K562 (cell line): ENCODE measurements around the gene KCNG4. TPM values are rescaled to one million over a fixed set of nuclear protein-coding genes. Genes with fewer than 3 reads are reported as not detected.

Source experiments
- ADNP ChIP-seq: fragments of 200-800 bp; sonication (Bioruptor generic); IDR thresholded peaks from 2 replicates; pipeline ENCODE4 v1.6.1; 2016; ENCODE audit warnings: missing genetic modification characterization, missing compliant biosample characterization
- ASH1L ChIP-seq: fragments of 450-650 bp; IDR thresholded peaks from 2 replicates; pipeline ENCODE4 v1.6.1; 2018; ENCODE audit warnings: borderline replicate concordance, mild to moderate bottlenecking, low read depth; ENCODE audit not compliant: partially characterized antibody
- C11orf30 ChIP-seq: fragments of 450-650 bp; IDR thresholded peaks from 2 replicates; pipeline ENCODE4 v1.6.1; 2016; ENCODE audit warnings: low read depth, mild to moderate bottlenecking
- COPS2 ChIP-seq: fragments of 450-650 bp; conservative IDR thresholded peaks from 2 replicates; pipeline ENCODE4 v1.6.1; 2016; ENCODE audit warnings: mild to moderate bottlenecking, moderate library complexity
- IRF2 ChIP-seq: sonication (generic); formaldehyde crosslinking; IDR thresholded peaks from 2 replicates; pipeline ENCODE4 v1.8.1; 2022; ENCODE audit warnings: mild to moderate bottlenecking, missing genetic modification reagents
- MYC ChIP-seq, 2 experiments: fragments of 250-450 bp in 1 of 2; sonication (Bioruptor Pico) in 1 of 2; IDR thresholded peaks; 2 replicates each; pipeline versions ENCODE4 v1.5.1 to v1.6.1; 2012 to 2021; ENCODE audit warnings: low read depth in 2 of 2, borderline replicate concordance in 1 of 2, improper control_type of control experiment in 1 of 2, low read length in 1 of 2, mild to moderate bottlenecking in 1 of 2, moderate library complexity in 1 of 2
- NCOA2 ChIP-seq, 2 experiments: fragments of 450-650 bp; IDR thresholded peaks; 2 replicates each; pipeline ENCODE4 v1.6.1; 2018; ENCODE audit warnings: mild to moderate bottlenecking in 2 of 2, moderate library complexity in 1 of 2; ENCODE audit not compliant: partially characterized antibody in 2 of 2
- NEUROD1 ChIP-seq: fragments of 150-350 bp; IDR thresholded peaks from 2 replicates; pipeline ENCODE4 v1.6.1; 2014; ENCODE audit warnings: borderline replicate concordance, low read length, low read depth; ENCODE audit not compliant: partially characterized antibody
- RBM25 ChIP-seq: fragments of 200-400 bp; formaldehyde crosslinking; IDR thresholded peaks from 2 replicates; pipeline ENCODE4 v1.6.1; 2018; ENCODE audit warnings: low read length, low read depth, moderate library complexity; ENCODE audit not compliant: severe bottlenecking
- SIN3A ChIP-seq, 2 experiments: fragments of 150-350 bp in 1 of 2; IDR thresholded peaks; 2 replicates each; pipeline ENCODE4 v1.6.1; 2011 to 2016; ENCODE audit warnings: borderline replicate concordance in 2 of 2, low read depth in 2 of 2, low read length in 2 of 2, mild to moderate bottlenecking in 2 of 2, moderate library complexity in 2 of 2; ENCODE audit not compliant: control insufficient read depth in 1 of 2
- STAG1 ChIP-seq: sonication (generic); formaldehyde crosslinking; IDR thresholded peaks from 2 replicates; pipeline ENCODE4 v1.5.0; 2020; ENCODE audit warnings: missing genetic modification reagents, borderline replicate concordance
- TCF7L2 ChIP-seq: fragments of 150-350 bp; IDR thresholded peaks from 2 replicates; pipeline ENCODE4 v1.6.1; 2016; ENCODE audit warnings: low read depth, mild to moderate bottlenecking, low read length, moderate library complexity
- ZNF239 ChIP-seq: fragments of 250-450 bp; sonication (Bioruptor Pico); IDR thresholded peaks from 2 replicates; pipeline ENCODE4 v1.4.0; 2020; ENCODE audit warnings: mild to moderate bottlenecking
- ZNF274 ChIP-seq: IDR thresholded peaks from 2 replicates; pipeline ENCODE4 v1.6.1; 2011; ENCODE audit warnings: low read depth, mild to moderate bottlenecking, low read length, moderate library complexity, borderline replicate concordance
- ZNF354B ChIP-seq: fragments of 250-450 bp; sonication (Bioruptor Pico); IDR thresholded peaks from 2 replicates; pipeline ENCODE4 v1.4.0; 2020
- ZNF589 ChIP-seq: fragments of 200-800 bp; sonication (Bioruptor generic); IDR thresholded peaks from 2 replicates; pipeline ENCODE4 v1.6.1; 2016; ENCODE audit warnings: low read depth, missing genetic modification characterization, missing compliant biosample characterization
- ZNF644 ChIP-seq: fragments of 200-800 bp; sonication (Bioruptor generic); IDR thresholded peaks from 2 replicates; pipeline ENCODE4 v1.6.1; 2016; ENCODE audit warnings: low read depth, missing genetic modification characterization, missing compliant biosample characterization
- polyA plus RNA-seq, 8 experiments: library from polyadenylated mRNA; depleted of rRNA in 4 of 8; stranded (reverse) in 5 of 8; unstranded in 3 of 8; fragments of >200 nt; fragmentation: Nextera tagmentation in 2 of 8; fragmentation: Illumina TruSeq in 1 of 8; extraction: Ambion mirVana in 2 of 8; extraction: Trizol in 1 of 8; gene quantifications; 2 replicates each; pipeline versions ENCODE4 v1.2.1 to v1.2.3, GENCODE V29; 2011 to 2014; ENCODE audit warnings: inconsistent platforms in 1 of 8, missing spikeins in 1 of 8
- total RNA-seq, 7 experiments: library from RNA; depleted of rRNA in 6 of 7; stranded (reverse); fragments of >200 nt in 6 of 7; fragmentation: Illumina TruSeq in 2 of 7; extraction: Trizol in 2 of 7; gene quantifications; 2 replicates each; pipeline versions ENCODE4 v1.2.1 to v1.2.3, GENCODE V29; 2011 to 2021; ENCODE audit warnings: low replicate concordance in 1 of 7
- TF ChIP-seq, protein P1 (sequence below): sonication (generic); formaldehyde crosslinking; IDR thresholded peaks from 2 replicates; pipeline ENCODE4 v1.8.0; 2022; ENCODE audit warnings: mild to moderate bottlenecking, low read depth, missing genetic modification reagents
- TF ChIP-seq, protein P2 (sequence below): fragments of 200-800 bp; sonication (Bioruptor generic); IDR thresholded peaks from 2 replicates; pipeline ENCODE4 v1.6.1; 2017; ENCODE audit warnings: missing genetic modification characterization, missing compliant biosample characterization
- TF ChIP-seq, protein P3 (sequence below): fragments of 150-350 bp; conservative IDR thresholded peaks from 2 replicates; pipeline ENCODE4 v1.6.1; 2014; ENCODE audit warnings: low read length
- TF ChIP-seq, protein P4 (sequence below): fragments of 450-650 bp; IDR thresholded peaks from 2 replicates; pipeline ENCODE4 v1.6.1; 2016; ENCODE audit warnings: missing biosample characterization, missing genetic modification characterization

Gene KCNG4
- total and polyA plus RNA-seq, 9 of the 15 experiments (the other 6 are each of a cell fraction or from before 2014, with no cell fraction given) = not detected

DNA sequence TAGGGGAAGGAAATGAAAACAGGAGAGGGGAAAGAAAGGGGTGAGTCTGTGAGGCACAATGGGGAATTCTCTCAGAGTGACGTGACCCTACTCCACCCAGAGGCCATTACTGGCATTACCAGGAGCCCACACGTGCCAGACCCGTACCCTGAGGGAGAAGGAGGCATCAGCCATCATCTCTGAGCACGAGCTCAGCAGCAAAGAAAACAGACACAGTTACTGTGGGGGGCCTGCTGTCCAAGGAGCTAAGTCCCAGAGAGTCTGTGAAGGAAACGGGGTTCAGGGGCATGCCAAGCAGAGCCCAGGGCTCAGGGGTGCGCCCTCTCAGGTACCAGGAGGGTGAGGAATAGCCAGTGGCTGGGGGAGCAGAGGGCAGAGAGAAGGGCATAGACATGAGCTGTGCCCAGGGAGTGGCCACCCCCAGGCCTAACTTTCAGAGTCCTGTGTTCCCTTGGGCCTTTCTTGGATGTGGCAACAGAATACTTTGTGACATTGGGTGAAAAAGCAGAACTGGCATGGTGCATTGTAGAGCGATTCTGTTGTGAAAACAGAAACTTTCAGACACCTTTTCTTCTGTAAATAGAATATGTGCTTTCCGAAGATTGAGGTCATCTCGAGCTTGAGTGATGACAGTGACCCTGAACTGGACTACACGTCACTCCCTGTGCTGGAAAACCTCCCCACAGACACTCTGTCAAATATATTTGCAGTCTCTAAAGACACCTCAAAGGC, 64.3 kb downstream of the KCNG4 start (continued):
- TF ChIP-seq NEUROD1 = no peak
- no peak for TF ChIP-seq ZNF644 (tag)
- TF ChIP-seq RBM25 = no peak
- no peak for TF ChIP-seq ADNP (tag)
- no peak for TF ChIP-seq ZNF354B (CRISPR knock-in tag)
- TF ChIP-seq COPS2 = no peak
- TF ChIP-seq, protein P1, sequence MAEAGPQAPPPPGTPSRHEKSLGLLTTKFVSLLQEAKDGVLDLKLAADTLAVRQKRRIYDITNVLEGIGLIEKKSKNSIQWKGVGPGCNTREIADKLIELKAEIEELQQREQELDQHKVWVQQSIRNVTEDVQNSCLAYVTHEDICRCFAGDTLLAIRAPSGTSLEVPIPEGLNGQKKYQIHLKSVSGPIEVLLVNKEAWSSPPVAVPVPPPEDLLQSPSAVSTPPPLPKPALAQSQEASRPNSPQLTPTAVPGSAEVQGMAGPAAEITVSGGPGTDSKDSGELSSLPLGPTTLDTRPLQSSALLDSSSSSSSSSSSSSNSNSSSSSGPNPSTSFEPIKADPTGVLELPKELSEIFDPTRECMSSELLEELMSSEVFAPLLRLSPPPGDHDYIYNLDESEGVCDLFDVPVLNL (CRISPR knock-in tag) = no peak
- no peak for TF ChIP-seq ZNF239
- peak; percentile 82 for TF ChIP-seq MYC (IDR thresholded peaks at IDR 0.05; ENCODE audit: low read depth, low read length)
- TF ChIP-seq MYC (CRISPR knock-in tag; IDR thresholded peaks at IDR 0.05; ENCODE audit: borderline replicate concordance, low read depth) = no peak
- TF ChIP-seq NCOA2 (IDR thresholded peaks at IDR 0.05; ENCODE audit: partially characterized antibody in 2 of 2) = no peak
- no peak for TF ChIP-seq C11orf30
- TF ChIP-seq, protein P2, sequence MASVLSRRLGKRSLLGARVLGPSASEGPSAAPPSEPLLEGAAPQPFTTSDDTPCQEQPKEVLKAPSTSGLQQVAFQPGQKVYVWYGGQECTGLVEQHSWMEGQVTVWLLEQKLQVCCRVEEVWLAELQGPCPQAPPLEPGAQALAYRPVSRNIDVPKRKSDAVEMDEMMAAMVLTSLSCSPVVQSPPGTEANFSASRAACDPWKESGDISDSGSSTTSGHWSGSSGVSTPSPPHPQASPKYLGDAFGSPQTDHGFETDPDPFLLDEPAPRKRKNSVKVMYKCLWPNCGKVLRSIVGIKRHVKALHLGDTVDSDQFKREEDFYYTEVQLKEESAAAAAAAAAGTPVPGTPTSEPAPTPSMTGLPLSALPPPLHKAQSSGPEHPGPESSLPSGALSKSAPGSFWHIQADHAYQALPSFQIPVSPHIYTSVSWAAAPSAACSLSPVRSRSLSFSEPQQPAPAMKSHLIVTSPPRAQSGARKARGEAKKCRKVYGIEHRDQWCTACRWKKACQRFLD (CRISPR knock-in tag) = no peak
- TF ChIP-seq ASH1L = no peak
- TF ChIP-seq ZNF274 = no peak
- TF ChIP-seq STAG1 (CRISPR knock-in tag) = peak; percentile 59; the same call in 1 of the 2 replicates
- TF ChIP-seq SIN3A (IDR thresholded peaks at IDR 0.05; ENCODE audit: borderline replicate concordance in 2 of 2, control insufficient read depth in 1 of 2, low read depth in 2 of 2, low read length in 2 of 2) = no peak
- TF ChIP-seq, protein P3, sequence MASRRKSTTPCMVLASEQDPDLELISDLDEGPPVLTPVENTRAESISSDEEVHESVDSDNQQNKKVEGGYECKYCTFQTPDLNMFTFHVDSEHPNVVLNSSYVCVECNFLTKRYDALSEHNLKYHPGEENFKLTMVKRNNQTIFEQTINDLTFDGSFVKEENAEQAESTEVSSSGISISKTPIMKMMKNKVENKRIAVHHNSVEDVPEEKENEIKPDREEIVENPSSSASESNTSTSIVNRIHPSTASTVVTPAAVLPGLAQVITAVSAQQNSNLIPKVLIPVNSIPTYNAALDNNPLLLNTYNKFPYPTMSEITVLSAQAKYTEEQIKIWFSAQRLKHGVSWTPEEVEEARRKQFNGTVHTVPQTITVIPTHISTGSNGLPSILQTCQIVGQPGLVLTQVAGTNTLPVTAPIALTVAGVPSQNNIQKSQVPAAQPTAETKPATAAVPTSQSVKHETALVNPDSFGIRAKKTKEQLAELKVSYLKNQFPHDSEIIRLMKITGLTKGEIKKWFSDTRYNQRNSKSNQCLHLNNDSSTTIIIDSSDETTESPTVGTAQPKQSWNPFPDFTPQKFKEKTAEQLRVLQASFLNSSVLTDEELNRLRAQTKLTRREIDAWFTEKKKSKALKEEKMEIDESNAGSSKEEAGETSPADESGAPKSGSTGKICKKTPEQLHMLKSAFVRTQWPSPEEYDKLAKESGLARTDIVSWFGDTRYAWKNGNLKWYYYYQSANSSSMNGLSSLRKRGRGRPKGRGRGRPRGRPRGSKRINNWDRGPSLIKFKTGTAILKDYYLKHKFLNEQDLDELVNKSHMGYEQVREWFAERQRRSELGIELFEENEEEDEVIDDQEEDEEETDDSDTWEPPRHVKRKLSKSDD = no peak
- no peak for TF ChIP-seq ZNF589
- TF ChIP-seq IRF2 = no peak
- no peak for TF ChIP-seq TCF7L2
- TF ChIP-seq, protein P4, sequence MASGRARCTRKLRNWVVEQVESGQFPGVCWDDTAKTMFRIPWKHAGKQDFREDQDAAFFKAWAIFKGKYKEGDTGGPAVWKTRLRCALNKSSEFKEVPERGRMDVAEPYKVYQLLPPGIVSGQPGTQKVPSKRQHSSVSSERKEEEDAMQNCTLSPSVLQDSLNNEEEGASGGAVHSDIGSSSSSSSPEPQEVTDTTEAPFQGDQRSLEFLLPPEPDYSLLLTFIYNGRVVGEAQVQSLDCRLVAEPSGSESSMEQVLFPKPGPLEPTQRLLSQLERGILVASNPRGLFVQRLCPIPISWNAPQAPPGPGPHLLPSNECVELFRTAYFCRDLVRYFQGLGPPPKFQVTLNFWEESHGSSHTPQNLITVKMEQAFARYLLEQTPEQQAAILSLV (tag) = no peak
